ENCODE results near the gene CEP55. TPM values are rescaled to one million over a fixed set of nuclear protein-coding genes. Genes with fewer than 3 reads are reported as not detected.

The CEP55 gene
- total and polyA plus RNA-seq, 10 of the 15 experiments (the other 5 are each of a cell fraction or from before 2014, with no cell fraction given) = 14.6 to 83.6 (median 52.0) TPM

DNA sequence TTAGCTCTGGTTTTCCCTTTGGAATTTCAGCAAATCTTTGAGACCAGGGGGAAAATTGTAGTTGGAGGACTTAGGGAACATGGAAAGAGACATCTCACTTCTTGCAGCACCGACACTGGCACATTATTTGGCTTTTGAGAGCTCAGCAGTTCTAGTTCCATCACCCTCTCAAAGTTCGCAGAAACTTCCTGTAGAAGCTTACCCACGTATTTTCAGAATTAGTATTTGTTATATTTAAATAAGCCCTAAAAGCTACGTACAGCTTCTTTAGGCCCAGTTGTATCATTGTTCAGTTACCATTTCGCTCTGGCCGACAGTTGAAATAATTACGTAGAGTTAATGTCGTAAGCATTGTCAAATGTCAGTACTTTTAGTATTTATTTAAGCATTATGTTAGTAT is 13.4 kb downstream of the CEP55 start (continued):
- TF ChIP-seq ZNF217 (IDR thresholded peaks at IDR 0.05) = no peak
- TF ChIP-seq MTA3 (IDR thresholded peaks at IDR 0.05; ENCODE audit: borderline replicate concordance, low read length) = no peak
- TF ChIP-seq CBX5 (IDR thresholded peaks at IDR 0.05; ENCODE audit: low read depth) = no peak
- TF ChIP-seq, protein P1, sequence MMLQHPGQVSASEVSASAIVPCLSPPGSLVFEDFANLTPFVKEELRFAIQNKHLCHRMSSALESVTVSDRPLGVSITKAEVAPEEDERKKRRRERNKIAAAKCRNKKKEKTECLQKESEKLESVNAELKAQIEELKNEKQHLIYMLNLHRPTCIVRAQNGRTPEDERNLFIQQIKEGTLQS (IDR thresholded peaks at IDR 0.05; ENCODE audit: borderline replicate concordance, extremely low read depth, low read depth, low read length) = no peak
- no peak for TF ChIP-seq MXI1 (IDR thresholded peaks at IDR 0.05; ENCODE audit: low read depth, low read length)
- no peak for TF ChIP-seq NR2C2 (IDR thresholded peaks at IDR 0.05; ENCODE audit: borderline replicate concordance, control insufficient read depth, insufficient read length, low read depth)

DNA sequence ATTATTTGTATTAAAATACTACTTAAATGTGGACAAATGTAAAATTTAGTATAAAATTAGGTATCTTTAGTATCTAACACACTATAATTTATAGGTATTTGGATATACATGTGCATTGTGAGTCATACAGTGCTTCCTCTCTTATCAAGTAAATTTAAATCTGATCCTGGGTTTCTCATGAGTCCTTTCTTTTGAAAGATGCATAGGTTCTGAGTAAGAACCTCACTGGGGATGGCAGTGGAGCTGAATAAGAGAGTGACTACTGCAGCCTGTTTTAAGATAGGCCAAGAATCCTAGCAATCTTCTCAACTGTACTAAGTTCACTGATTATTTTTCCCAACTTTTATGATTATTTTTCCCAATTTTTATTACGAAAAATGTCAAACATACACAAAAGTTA is 16.2 kb downstream of the CEP55 start:
- no TSS peak for BruUV-seq (replicated peaks)
- H3K79me2 ChIP-seq (ENCODE audit: control insufficient read depth, insufficient read depth, low read length) = no peaks in the 10 kb centered on the region
- no peak overlapping the region for H3K4me2 ChIP-seq (ENCODE audit: control insufficient read depth, insufficient read depth)

More for the DNA sequence above, 16.2 kb downstream of the CEP55 start:
- intact Hi-C loops (cut with micrococcal nuclease; ENCODE audit: unreplicated experiment) (no loop called here), in situ Hi-C loops (cut with MboI) (no loop called here)
- FAIRE-seq (no peak), DNase-seq (ENCODE audit: low read depth, low spot score) (no peak), ATAC-seq (no peak)
- WGBS (ENCODE audit: insufficient coverage, insufficient replicate concordance, low lambda C conversion rate, missing lambda C conversion rate) = 100% methylated on average over 1 of the region's 1 CpG
- Histone ChIP-seq H3K4me1 (ENCODE audit: control insufficient read depth, insufficient read depth, low read length) (no peaks in the 10 kb centered on the region), H3K9me3 (replicated peaks; ENCODE audit: control insufficient read depth, insufficient read depth, low read length) (no peaks in the 10 kb centered on the region), H2AFZ (ENCODE audit: control insufficient read depth, low read depth, low read length) (no peak overlapping the region), H3K27ac (ENCODE audit: control insufficient read depth, insufficient read depth) (no peak overlapping the region), H4K20me1 (ENCODE audit: control insufficient read depth, insufficient read depth) (no peaks in the 10 kb centered on the region), H3K9ac (ENCODE audit: control insufficient read depth, insufficient read depth, low read length) (no peak overlapping the region), H3K4me3 (no peak overlapping the region), H3K27me3 (replicated peaks in 1 of 2; ENCODE audit: control insufficient read depth in 2 of 2, insufficient read depth in 2 of 2, low read length in 1 of 2) (no peaks in the 10 kb centered on the region), H3K36me3 (ENCODE audit: control insufficient read depth in 2 of 2, insufficient read depth in 2 of 2, low read length in 1 of 2) (peaks cover 4 to 18% of the 10 kb centered on the region in 2 experiments)
- RAD21 ChIA-PET (ENCODE audit: unreplicated experiment) = interaction anchor here (1.1 to 7.0 kb wide), 5 partner anchors 10 to 136 kb away, joined by 3 to 67 read pairs (median 7); partner anchors contain the start of gene MYOF
- CTCF ChIA-PET = interaction anchor here (0.7 to 16.1 kb wide), 12 partner anchors 10 to 160 kb away, joined by 3 to 232 read pairs (median 7); partner anchors contain the start of genes CEP55 and MYOF
- no peak for TF ChIP-seq EGR1 (IDR thresholded peaks at IDR 0.05; ENCODE audit: borderline replicate concordance in 1 of 2, low read depth in 2 of 2, low read length in 2 of 2)
- TF ChIP-seq NR2C2 (IDR thresholded peaks at IDR 0.05; ENCODE audit: borderline replicate concordance, control insufficient read depth, insufficient read length, low read depth) = no peak
- no peak for TF ChIP-seq CBFB (IDR thresholded peaks at IDR 0.05; ENCODE audit: low read depth)
- TF ChIP-seq SPI1 (IDR thresholded peaks at IDR 0.05; ENCODE audit: borderline replicate concordance, insufficient read depth, low read depth, low read length) = no peak
- POLR2A ChIA-PET = no interaction called here
- SMC1A ChIA-PET (ENCODE audit: uncharacterized antibody, unreplicated experiment) = interaction anchor here (1.3 to 3.7 kb wide), 5 partner anchors 10 to 136 kb away, joined by 3 to 20 read pairs (median 12); partner anchors contain the start of gene MYOF

All from GM12878 (cell line).